ENCODE results near the gene CARD9.

DNA sequence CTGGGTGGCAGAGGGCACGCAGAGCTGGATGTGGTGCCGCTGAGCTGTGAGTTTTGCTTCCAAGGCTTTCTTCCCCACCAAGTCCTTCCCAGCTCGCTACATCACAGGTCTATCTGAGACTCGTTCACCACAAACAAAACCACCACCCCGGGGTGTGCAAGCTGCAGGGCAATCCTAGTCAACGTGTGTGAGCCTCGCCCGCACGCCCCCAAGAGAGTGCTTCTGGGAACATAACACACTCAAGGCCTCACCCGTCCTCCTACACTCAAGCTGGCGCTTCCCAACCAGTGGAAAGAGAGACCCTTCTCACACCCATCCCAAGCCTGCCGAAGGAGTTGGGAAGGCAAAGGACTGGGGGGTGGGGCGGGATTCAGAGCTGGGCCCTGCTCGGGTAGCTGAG is 15.9 kb upstream of the CARD9 start:
- TF ChIP-seq, protein P1, sequence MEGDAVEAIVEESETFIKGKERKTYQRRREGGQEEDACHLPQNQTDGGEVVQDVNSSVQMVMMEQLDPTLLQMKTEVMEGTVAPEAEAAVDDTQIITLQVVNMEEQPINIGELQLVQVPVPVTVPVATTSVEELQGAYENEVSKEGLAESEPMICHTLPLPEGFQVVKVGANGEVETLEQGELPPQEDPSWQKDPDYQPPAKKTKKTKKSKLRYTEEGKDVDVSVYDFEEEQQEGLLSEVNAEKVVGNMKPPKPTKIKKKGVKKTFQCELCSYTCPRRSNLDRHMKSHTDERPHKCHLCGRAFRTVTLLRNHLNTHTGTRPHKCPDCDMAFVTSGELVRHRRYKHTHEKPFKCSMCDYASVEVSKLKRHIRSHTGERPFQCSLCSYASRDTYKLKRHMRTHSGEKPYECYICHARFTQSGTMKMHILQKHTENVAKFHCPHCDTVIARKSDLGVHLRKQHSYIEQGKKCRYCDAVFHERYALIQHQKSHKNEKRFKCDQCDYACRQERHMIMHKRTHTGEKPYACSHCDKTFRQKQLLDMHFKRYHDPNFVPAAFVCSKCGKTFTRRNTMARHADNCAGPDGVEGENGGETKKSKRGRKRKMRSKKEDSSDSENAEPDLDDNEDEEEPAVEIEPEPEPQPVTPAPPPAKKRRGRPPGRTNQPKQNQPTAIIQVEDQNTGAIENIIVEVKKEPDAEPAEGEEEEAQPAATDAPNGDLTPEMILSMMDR (IDR thresholded peaks at IDR 0.05) = no peak
- TF ChIP-seq POLR2A (IDR thresholded peaks at IDR 0.05) = no peak

All from Peyer's patch (tissue), 4 donors.